ENCODE data around the gene ATP5ME.
"Not testable (repeated sequence)": the region's sequence is repeated elsewhere in the genome, so short reads cannot be mapped to it uniquely, and the experiment has no call there.

The ATP5ME gene

GRCh38 chr4:683247-683897, 9.3 kb upstream of the ATP5ME start:
- DNase-seq (ENCODE audit: low spot score): no peak

GRCh38 chr4:682490-683172, 8.6 kb upstream of the ATP5ME start:
- no peak for DNase-seq (ENCODE audit: low spot score)

GRCh38 chr4:681736-682451, 7.8 kb upstream of the ATP5ME start:
- DNase-seq (ENCODE audit: low spot score): peak; percentile 96

- DNase-seq (ENCODE audit: low spot score): peak; percentile 74
These were observed 7.0 kb upstream of the ATP5ME start for GRCh38 chr4:680928-681645.

- DNase-seq (ENCODE audit: low spot score): no peak
These were observed 6.5 kb upstream of the ATP5ME start for GRCh38 chr4:680551-680927.

- no peak for DNase-seq (ENCODE audit: low spot score)
These were observed 6.0 kb upstream of the ATP5ME start for GRCh38 chr4:680091-680490.

GRCh38 chr4:679629-680028, 5.6 kb upstream of the ATP5ME start:
- no peak for DNase-seq (ENCODE audit: low spot score)

GRCh38 chr4:679104-679481, 5.0 kb upstream of the ATP5ME start:
- DNase-seq (ENCODE audit: low spot score): no peak

- DNase-seq (ENCODE audit: low spot score): no peak
These were observed 4.4 kb upstream of the ATP5ME start for GRCh38 chr4:678331-679103.

GRCh38 chr4:677431-678293, 3.6 kb upstream of the ATP5ME start:
- DNase-seq (ENCODE audit: low spot score): no peak

GRCh38 chr4:676871-677235, 2.8 kb upstream of the ATP5ME start:
- DNase-seq (ENCODE audit: low spot score): no peak

GRCh38 chr4:675980-676870, 2.1 kb upstream of the ATP5ME start:
- no peak for DNase-seq (ENCODE audit: low spot score)

GRCh38 chr4:675036-675882, 1.2 kb upstream of the ATP5ME start:
- DNase-seq (ENCODE audit: low spot score): peak; percentile 72

- DNase-seq (ENCODE audit: low spot score): no peak
These were observed 556 bp downstream of the ATP5ME start for GRCh38 chr4:673349-674091.

- no peak for DNase-seq (ENCODE audit: low spot score)
These were observed 2.3 kb downstream of the ATP5ME start for GRCh38 chr4:671769-672168.

GRCh38 chr4:669806-670559, 4.1 kb downstream of the ATP5ME start:
- not testable (repeated sequence) for DNase-seq (ENCODE audit: low spot score)

- DNase-seq (ENCODE audit: low spot score): not testable (repeated sequence)
These were observed 5.9 kb downstream of the ATP5ME start for GRCh38 chr4:668219-668618.

- DNase-seq (ENCODE audit: low spot score): no peak
These were observed 6.5 kb downstream of the ATP5ME start for GRCh38 chr4:667545-667925.
